ENCODE data around the gene SCAANT1.

- TF ChIP-seq EGR1 (IDR thresholded peaks at IDR 0.05; ENCODE audit: borderline replicate concordance, low read depth, low read length), result no peak
- TF ChIP-seq SP4 (IDR thresholded peaks at IDR 0.05; ENCODE audit: low read length), result no peak
- no peak for TF ChIP-seq RFX5 (IDR thresholded peaks at IDR 0.05; ENCODE audit: borderline replicate concordance, low read depth, low read length)
- no peak for TF ChIP-seq CHD2 (IDR thresholded peaks at IDR 0.05; ENCODE audit: low read length)
- no peak for TF ChIP-seq TAF1 (IDR thresholded peaks at IDR 0.05; ENCODE audit: low read depth, low read length)
Observed at GRCh38 chr3:63910891-63911290, 1.3 kb downstream of the SCAANT1 start.
